ENCODE results near the gene LTB.
"Not testable (repeated sequence)": the region's sequence is repeated elsewhere in the genome, so short reads cannot be mapped to it uniquely, and the experiment has no call there.

Gene LTB

DNA sequence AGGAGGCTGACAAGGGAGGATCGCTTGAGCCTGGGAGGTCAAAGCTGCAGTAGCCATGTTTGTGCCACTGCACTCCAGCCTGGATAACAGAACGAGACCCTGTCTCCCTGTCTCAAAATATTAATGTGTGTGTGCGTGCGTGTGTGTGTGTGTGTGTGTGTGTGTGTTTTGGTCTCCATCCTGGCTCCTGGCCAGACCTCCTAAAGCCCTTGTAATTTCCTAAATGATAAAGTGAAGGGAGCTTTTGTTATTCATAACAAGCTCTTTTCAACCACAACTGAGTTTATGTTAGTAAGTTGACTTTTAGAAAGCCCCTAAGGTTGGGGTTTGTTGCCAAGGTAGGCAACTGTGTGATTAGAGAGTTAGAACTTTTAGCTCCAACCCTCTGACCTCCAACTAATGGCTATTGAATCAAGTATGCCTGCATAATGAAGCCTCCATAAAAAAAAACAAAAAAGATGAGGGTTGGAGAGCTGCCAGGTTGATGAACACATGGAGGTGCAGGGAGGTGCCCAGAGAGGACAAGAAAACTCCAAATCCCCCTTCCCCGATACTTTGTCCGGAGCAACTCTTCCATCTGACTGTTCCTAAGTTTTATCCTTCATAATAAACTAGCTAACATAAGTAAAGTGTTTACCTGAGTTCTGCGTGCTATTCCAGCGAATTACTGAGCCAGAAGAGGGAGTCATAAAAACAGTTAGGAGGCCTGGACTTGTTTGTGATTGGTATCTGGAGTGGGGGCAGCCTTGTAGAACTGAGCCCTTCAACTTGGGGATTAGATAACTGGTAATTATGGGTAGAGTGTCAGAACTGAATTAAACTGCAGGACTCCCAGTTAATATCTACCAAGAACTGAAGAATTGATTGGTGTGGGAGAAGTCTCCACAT is 27.5 kb upstream of the LTB start:
- no peak for DNase-seq (ENCODE audit: low read depth in 2 of 2)

DNA sequence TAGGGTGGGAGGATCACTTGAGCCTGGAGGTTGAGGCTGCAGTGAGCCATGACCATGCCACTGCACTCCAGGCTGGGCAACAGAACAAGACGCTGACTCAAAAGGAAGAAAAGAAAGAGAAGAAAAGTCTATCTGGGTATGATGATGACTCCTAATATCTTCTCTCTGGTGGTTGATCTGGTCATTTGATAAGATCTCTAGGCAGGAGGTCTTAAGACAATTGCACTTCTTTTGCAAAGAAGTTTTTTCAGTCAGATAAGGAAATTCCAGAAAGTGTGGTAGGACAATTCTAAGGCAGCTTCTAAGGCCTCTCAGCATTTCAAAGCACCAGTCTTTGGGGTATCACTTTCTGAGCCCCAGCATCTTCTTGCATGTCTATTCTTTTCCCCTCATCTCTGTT is 25.1 kb upstream of the LTB start:
- no peak for DNase-seq (ENCODE audit: low read depth in 2 of 2)

DNA sequence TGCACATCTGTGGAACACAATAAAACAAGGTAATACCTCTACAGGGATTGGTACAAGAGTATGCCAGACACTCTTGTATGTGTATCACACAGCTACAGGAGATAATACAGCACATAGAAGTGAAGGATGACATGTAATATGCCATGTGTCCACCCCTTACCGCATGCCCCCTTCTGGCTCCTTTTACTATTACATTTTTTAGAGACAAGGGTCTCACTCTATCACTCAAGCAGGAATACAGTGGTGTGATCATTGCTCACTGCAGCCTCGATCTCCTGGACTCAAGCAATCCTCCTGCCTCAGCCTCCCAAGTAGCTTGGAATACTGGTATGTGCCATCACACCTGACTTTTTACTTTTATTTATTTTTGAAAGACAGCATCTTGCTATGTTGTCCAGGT is 14.8 kb upstream of the LTB start:
- DNase-seq (ENCODE audit: low read depth in 2 of 2) = peak in 1 of 2 donors; percentile 48

DNA sequence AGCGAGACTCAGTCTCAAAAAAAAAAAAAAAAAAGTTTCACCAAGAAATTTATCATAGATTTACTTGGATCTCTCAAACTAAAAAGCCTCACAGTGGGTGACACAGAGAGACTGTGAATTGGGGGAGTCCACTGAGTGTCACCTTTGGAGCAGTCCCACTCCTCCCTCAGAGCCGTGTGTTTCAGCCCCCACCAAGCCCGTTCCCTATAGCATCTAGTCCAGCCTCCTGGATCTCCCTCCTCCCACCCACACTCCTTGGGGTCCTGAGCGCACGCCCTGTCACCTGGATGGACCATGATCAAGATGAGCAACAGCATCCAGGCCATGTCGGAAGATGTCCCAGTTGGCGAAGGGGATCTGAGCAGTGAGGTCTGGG is 10.2 kb upstream of the LTB start:
- DNase-seq (ENCODE audit: low read depth in 2 of 2) = no peak

DNA sequence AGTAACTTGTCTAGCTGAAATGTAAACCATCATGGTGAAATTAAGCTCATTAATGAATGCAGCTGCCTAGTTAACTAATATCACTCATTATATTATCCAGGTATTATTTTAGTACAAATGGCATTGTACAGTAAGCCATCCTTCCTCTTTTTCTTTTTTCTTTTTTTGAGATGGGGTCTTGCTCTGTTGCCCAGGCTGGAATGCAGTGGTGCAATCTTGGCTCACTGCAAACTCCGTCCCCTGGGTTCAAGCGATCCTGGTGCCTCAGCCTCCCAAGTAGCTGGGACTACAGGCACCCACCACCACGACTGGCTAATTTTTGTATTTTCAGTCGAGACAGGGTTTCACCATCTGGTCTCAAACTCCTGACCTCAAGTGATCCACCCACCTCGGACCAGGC is 8.5 kb upstream of the LTB start:
- not testable (repeated sequence) for DNase-seq (ENCODE audit: low read depth in 2 of 2)

DNA sequence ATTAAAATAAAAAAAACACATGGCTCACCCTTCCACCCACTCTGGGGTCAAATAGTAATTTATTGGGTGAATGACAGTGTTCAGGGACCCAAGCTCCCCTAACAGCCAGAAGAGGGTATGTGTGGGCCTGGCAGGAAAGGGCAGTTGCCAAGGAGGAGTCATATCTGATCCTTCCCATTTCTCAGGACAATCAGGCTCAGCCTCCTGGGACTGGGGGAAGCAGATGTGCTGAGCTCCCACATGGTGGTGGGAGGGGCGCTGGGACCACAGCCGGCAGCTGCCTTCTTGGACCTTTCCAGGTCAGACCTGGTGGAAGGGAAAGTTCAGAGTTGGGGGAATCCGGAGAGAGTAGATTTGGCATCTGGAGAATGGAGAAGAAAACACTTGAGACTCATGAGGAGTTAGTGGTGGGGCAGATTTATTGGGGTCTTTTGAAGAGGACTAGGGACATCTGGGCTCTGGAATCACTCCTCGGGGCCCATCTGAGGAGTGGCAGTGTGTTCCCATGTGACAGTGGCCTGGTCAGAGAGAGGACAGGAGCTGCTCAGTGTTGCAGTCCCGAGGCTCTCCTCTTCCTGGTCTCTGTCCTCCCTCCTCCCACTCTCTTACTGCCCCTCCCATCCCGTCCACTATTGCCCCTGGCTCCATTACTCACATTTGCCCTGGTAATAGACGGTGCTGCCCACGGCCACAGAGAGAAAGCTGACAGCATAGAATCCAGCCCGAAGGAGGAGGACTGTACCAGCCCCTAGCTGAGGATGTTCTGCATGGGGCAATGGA is 6.8 kb upstream of the LTB start:
- DNase-seq (ENCODE audit: low read depth in 2 of 2) = no peak

DNA sequence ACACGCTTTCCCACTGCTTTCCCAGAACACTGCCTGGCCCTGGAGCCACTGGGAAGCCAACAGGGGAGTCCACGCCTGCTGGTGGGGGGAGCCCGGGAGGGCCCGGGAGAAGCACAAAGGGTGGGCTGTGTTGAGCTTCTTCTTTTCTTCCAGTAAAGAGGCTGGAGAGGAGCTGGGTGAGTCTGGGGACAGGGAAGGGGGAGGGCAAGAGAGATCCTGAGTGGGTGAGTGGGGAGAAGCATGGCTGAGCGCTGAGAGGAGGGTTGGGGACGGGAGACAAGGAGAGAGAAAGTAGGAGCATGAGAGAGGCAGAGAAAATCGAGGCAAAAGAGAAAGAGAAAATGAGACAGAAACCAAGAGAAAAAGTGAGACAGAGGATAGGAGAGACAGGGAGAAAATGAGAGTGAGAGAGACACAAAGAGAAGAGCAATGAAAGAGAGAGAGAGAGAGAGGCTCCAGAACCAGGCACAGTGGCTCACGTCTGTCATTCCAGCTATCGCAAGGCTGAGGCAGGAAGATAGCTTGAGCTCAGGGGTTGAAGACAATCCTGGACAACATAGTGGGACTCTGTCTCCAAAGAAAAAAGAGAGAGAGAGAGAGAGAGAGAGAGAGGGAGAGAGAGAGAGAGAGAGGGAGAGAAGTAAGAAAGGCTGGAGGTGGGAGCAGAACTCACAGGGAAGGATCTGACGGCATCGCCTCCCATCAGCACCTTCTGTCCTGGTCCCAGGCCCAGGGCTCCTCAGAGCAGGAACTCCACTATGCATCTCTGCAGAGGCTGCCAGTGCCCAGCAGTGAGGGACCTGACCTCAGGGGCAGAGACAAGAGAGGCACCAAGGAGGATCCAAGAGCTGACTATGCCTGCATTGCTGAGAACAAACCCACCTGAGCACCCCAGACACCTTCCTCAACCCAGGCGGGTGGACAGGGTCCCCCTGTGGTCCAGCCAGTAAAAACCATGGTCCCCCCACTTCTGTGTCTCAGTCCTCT is 5.9 kb upstream of the LTB start:
- DNase-seq (ENCODE audit: low read depth in 2 of 2) = no peak

DNA sequence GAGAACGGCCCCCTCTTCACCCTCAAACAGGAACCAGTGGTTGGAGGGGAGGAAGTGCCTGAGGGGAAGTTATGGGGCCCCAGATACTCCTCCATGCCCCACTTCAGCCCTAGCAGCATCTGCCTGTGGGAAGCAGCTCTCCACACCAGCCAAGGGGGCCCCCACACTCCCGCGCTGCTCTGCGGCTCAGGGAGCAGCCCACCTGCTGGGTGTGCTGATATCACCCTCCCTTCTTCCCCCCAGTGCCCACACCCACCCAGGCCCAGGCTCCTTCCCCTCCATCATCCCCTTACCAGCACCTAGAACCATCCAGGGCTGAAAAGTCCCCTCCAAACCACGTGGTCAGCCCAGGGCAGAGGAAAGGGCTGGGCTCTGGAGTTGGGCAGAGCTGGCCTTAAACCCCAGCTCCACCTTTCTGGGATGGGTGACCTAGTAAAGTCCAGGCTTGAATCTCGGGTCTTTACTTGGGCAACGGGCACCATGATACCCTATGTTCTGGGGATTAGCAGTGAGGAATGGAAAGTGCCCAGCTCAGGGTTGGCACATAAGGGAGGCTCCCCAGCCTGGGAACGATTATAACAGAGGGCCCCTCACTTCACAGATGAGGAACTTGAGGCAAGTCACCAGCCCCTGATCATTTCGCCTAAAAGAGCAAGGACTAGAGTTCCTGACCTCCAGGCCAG is 4.5 kb upstream of the LTB start:
- no peak for DNase-seq (ENCODE audit: low read depth in 2 of 2)

DNA sequence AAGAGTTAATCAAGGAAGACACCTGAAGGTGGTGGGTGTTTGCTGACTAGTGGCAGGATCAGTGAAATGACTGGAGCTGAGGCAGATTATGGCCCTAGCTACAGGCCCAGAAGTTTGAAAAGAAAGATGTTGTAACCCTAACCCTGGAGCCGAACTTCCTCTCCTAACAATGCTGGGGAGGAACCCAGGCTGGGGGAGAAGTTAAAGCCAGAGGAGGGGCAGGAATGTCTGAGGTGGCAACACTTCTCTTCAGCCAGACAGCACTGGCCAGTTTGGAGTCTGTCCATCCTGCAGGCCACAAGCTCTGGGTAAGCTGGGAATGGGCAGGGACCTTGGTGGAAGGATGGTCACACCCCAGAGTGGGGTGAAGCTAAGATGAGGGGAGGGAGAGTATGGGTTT is 3.8 kb upstream of the LTB start, which contains the start of gene LST1:
TSS of gene LST1 (plus strand) at position 270 of the 400 bp plus-strand sequence. CDS start 1,023 bp downstream, outside the sequence.
- DNase-seq (ENCODE audit: low read depth in 2 of 2) = no peak

DNA sequence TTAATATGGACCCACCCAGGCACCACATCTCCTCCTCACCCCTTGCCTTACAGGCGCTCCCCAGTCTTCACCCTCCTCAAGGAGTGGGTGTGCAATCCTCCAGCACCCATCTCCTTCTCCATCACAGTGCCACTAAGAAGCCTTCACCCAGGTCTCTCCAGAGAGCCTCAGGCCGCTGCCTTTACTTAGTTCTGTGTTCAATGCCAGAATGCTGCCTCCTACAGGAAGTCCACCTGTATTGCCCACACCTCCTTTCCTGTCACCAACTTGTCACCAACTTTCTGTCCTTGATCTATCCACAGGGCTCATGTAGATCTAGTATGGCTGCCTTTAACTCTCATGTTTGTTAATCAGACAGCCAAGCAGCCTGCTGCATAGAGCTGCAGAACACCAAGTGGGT is 3.3 kb upstream of the LTB start:
- DNase-seq (ENCODE audit: low read depth in 2 of 2) = no peak

DNA sequence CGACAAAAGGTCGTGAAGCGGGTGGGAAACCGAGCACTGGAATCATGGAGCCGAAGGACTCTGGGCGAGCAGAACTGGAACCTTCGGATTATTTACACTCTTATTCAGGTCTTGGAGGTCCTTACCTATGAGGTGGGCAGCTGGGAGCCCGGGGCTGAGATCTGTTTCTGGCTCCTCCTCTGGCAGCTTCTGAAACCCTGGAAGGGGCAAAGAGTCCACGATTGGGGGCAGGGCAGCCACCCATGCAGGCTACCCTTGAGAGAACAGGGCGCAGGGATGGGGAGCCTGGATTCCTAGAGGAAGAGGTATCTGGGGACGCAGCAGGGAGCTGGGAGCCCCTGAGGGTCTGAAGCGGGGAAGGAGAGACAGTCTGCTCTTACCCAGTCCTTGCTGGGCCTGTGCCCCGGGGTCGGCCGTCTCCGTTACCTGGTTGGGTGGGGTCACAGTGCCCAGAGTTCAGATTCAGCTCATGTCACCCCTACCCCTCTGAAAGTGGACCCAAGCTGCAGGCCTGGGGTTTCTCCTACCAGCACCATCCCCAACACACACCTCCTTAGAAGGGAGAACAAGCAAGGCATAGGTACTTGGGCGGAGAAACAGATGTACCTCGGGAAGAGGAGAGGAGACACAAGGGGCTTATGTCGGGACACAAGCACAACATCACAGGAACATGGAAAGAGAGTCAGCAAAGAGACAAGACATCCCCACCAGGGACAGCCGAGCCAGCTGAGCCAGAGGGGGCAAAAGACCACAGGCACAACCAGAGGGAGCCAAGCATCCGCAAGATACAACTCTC is 592 bp downstream of the LTB start:
- DNase-seq (ENCODE audit: low read depth in 2 of 2) = no peak

DNA sequence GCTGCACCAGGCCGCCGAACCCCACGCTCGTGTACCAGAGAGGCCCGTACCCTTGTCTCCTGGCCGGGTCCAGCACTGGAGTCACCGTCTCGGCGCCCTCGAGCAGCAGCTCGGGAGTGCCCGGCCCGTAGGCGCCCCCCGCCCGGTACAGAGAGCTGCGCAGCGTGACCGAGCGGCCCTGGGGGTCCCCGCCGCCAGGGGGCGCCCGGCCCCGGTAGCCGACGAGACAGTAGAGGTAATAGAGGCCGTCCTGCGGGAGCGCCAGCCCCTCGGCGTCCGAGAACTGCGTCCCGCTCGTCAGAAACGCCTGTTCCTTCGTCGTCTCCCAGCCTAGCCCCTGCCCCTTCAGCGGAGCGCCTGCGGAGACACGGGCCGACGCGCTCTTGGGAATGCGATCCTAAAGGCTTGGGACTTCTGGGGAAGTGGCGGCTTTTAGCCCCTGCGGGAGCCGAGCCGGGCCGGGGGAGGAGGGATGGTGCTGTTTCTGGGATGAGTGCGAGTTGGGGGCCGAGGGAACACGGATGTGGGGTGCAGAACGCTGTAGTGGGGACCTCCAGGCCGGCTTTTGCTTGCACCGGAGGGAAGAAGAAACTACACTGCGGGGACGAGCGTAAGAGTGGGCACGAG is 1.3 kb downstream of the LTB start:
- DNase-seq (ENCODE audit: low read depth in 2 of 2) = peak; percentile 85 to 93

DNA sequence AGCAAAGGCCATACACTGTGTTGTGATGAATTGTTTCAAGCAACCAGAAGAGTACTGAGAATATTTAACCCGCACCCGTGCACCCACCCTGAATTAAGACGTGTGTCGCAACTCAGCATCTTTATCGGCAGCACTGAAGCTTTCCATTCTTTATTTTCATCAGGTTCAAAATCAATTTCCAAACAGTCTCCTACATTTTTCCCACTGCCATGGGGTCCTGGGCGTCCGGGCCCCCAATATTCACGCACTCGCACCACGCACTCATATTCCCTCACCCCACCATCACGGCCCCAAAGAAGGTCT is 1.8 kb downstream of the LTB start:
- DNase-seq (ENCODE audit: low read depth in 2 of 2) = no peak

DNA sequence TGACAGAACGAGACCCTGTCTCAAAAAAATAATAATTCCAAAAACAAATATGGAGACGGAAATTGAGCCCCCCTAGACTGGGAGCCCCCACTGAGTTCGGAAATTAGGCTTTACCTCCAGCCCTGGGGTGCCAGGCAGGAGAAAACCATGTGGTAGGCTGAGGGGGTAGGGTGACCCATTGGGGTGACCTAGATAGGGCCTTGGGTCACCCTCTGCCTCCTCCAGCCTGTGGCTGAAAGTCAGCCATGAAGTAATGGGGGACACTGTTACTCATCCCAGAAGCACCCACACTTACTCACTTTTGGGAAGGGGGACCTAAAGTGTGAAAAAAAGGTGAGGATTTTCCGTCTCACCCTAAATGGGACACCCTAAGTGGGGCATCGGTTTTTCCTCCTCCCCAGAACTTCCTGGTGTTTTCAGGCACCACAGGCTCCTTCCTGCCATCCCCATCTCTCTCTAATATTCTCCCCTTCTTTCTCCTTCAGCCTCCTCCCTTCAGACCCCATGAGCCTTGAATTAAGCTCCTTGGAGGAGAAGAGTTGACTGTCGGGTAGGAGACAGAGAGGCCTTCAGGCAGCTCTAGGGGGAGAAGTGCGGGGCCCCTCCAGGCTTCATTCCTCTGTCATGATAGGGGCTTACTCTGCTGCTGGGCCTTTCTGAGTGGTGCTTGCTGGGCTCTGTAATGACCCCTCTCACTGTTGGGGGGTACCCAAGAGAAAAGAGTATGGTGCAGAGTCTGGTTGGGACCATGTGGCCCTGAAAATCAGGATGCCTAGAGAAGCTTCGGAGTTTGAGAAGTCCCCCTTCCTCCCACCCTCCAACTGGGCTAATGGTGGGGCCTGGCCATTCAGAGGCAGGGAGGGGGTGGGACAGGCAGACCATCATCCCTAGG is 2.4 kb downstream of the LTB start:
- DNase-seq (ENCODE audit: low read depth in 2 of 2) = no peak

DNA sequence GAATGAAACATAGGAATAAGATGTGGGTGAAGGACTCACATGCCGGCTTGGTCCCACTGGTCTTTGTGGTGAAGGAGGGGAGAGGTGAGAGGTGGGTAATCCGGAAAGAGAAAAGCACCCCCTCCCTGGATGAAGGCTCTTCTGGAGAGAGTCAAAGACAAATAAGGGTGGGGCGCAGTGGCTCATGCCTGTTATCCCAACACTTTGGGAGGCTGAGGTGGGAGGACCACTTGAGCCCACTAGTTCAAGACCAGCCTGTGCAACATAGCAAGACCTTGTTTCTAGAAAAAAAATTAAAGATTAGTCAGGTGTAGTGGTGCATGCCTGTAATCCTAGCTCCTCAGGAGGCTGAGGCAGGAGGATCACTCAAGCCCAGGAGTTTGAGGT is 3.1 kb downstream of the LTB start:
- DNase-seq (ENCODE audit: low read depth in 2 of 2) = no peak

DNA sequence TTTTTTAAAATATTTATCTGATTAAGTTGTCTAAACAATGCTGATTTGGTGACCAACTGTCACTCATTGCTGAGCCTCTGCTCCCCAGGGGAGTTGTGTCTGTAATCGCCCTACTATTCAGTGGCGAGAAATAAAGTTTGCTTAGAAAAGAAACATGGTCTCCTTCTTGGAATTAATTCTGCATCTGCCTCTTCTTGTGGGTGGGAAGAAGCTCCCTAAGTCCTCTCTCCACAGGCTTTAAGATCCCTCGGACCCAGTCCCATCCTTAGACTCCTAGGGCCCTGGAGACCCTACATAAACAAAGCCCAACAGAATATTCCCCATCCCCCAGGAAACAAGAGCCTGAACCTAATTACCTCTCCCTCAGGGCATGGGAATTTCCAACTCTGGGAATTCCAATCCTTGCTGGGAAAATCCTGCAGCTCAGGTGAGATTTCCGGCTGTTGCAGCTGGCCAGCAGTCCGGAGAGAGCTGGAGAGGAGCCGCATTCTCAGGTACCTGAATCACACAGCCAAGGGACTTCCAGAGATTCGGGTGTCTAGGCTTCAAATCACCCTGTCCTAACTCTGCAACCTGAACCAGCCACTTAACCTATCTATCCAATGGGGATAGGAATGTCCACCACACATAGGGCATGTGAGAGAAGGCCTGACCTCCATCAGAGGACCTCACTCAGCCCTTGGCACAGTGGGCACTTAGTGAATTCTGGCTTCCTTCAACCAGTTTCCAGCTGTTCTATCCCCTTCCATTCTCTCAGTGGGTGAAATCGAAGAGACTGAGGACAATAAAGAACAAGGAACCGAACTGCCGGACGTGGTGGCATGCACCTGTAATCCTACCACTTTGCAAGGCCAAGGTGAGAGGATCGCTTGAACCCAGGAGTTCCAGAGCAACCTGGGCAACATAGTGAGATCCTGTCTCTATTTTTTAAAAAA is 3.8 kb downstream of the LTB start:
- DNase-seq (ENCODE audit: low read depth in 2 of 2) = peak in 1 of 2 donors; percentile 47

DNA sequence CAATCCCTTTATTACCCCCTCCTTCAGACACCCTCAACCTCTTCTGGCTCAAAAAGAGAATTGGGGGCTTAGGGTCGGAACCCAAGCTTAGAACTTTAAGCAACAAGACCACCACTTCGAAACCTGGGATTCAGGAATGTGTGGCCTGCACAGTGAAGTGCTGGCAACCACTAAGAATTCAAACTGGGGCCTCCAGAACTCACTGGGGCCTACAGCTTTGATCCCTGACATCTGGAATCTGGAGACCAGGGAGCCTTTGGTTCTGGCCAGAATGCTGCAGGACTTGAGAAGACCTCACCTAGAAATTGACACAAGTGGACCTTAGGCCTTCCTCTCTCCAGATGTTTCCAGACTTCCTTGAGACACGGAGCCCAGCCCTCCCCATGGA is 4.7 kb downstream of the LTB start:
- no peak for DNase-seq (ENCODE audit: low read depth in 2 of 2)

Measured in stimulated activated CD4-positive, alpha-beta T cell treated with anti-CD3 and anti-CD28 coated beads, Interleukin-1b, Interleukin-23, amount 100 ng/mL, for 4 hours (primary cell).